Right atrium auricular region (tissue), 2 donors: ENCODE data around the gene SEMA4D. TPM values are rescaled to one million over a fixed set of nuclear protein-coding genes. Genes with fewer than 3 reads are reported as not detected.

Source experiments
- DNase-seq: peaks from one replicate; pipeline ENCODE4 v3.0.0-alpha.2; 2019; ENCODE audit warnings: low spot score
- H3K27ac ChIP-seq, 2 donors: fragments of 200-600 bp; sonication (generic); 1 replicate in 1 of 2; 2 replicates in 1 of 2; pipeline ENCODE4 v1.5.1; 2016 to 2019
- H3K27me3 ChIP-seq, 2 donors: fragments of 200-600 bp; sonication (generic); one replicate each; pipeline versions ENCODE4 v1.5.1 to v1.6.0; 2017 to 2019
- H3K36me3 ChIP-seq: fragments of 200-600 bp; sonication (generic); one replicate; pipeline ENCODE4 v1.5.1; 2016
- H3K4me1 ChIP-seq, 2 donors: fragments of 200-600 bp; sonication (generic); one replicate each; pipeline versions ENCODE4 v1.5.1 to v1.6.0; 2017 to 2019
- H3K4me3 ChIP-seq, 2 donors: fragments of 200-600 bp; sonication (generic); 1 replicate in 1 of 2; 2 replicates in 1 of 2; pipeline ENCODE4 v1.5.1; 2017 to 2019; ENCODE audit warnings: mild to moderate bottlenecking in 1 of 2, moderate library complexity in 1 of 2
- H3K9me3 ChIP-seq, 2 donors: fragments of 200-600 bp; sonication (generic); one replicate each; pipeline ENCODE4 v1.5.1; 2019
- CTCF ChIP-seq, 2 donors: fragments of 200-600 bp; sonication (generic); IDR thresholded peaks; one replicate each; pipeline ENCODE4 v1.5.1; 2019; ENCODE audit warnings: antibody characterized with exemption in 2 of 2
- total RNA-seq, 2 donors: library from RNA; depleted of rRNA; stranded (reverse); fragments of >200 nt; gene quantifications; one replicate each; pipeline ENCODE4 v1.1.0, GENCODE V29; 2016

SEMA4D gene
- total RNA-seq, 2 donors from 2014 or later: 14.6 to 22.1 TPM

GRCh38 chr9:89522959-89523285, 25.0 kb upstream of the SEMA4D start:
- H3K4me1 ChIP-seq: no peaks in the 10 kb centered on the region

GRCh38 chr9:89522261-89522958, 24.5 kb upstream of the SEMA4D start:
- H3K27ac ChIP-seq: no peak overlapping the region
- no peaks in the 10 kb centered on the region for H3K27me3 ChIP-seq
- no peak overlapping the region for H3K4me3 ChIP-seq
- no peaks in the 10 kb centered on the region for H3K9me3 ChIP-seq
- no peak for DNase-seq
- H3K4me1 ChIP-seq: no peaks in the 10 kb centered on the region
- no peak for TF ChIP-seq CTCF (IDR thresholded peaks at IDR 0.05)
- no peaks in the 10 kb centered on the region for H3K36me3 ChIP-seq

More at GRCh38 chr9:89522959-89523285, 25.0 kb upstream of the SEMA4D start:
- H3K27me3 ChIP-seq: no peaks in the 10 kb centered on the region
- no peak for TF ChIP-seq CTCF (IDR thresholded peaks at IDR 0.05)
- H3K9me3 ChIP-seq: no peaks in the 10 kb centered on the region
- H3K27ac ChIP-seq: no peak overlapping the region
- no peaks in the 10 kb centered on the region for H3K36me3 ChIP-seq
- DNase-seq: no peak
- H3K4me3 ChIP-seq: no peak overlapping the region

- Histone ChIP-seq H3K27ac (no peak overlapping the region), H3K4me3 (no peak overlapping the region), H3K9me3 (no peaks in the 10 kb centered on the region), H3K4me1 (no peaks in the 10 kb centered on the region), H3K36me3 (no peaks in the 10 kb centered on the region), H3K27me3 (no peaks in the 10 kb centered on the region)
- TF ChIP-seq CTCF (IDR thresholded peaks at IDR 0.05): no peak
- no peak for DNase-seq
These were observed 21.5 kb upstream of the SEMA4D start for GRCh38 chr9:89519366-89519805.

DNA sequence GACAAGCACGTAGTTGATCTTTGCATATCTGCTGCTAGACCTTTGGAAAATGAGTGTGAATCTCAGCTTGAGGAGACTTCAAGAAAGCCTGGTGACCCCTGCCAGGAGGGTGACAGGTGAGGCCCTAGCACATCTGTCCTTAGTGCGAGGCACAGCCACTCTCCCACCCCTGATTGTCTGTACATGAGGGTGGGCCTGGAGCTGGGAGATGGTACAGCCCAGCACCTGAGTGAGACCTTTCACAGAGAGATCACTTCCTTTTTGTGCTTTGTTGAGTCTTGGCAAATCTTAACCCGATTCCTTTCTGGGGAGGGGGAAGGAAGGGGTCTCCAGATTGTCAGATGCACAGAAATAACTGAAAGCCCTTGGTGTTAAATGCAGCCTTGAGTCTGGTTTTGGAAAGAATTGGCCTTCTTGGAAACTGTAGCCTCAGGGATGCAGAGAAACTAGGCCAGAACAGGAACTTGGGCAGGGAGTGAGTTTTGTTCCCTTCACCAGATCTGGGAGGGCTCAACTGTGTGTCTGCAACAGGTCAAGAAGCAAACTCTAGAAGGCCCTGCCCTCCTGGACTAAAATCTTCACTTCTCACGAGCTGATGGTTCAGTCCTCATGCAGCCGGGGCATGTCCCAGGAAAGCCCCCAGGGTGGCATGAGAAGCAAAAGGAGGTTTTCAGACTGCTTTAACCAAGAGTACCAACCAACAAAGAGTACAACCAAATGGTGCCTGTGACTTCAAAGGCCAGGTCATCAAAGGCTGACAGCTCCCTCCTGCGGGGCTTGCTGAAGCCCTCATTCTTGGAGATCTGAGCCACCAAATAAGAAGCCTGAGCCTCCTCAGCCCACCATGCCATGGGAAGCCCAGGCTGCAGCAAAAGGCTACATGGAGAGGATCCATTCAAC, 20.8 kb upstream of the SEMA4D start:
- Histone ChIP-seq H3K4me1 (no peaks in the 10 kb centered on the region), H3K36me3 (no peaks in the 10 kb centered on the region), H3K9me3 (no peaks in the 10 kb centered on the region), H3K4me3 (no peak overlapping the region), H3K27me3 (no peaks in the 10 kb centered on the region), H3K27ac (no peak overlapping the region)
- DNase-seq: no peak
- no peak for TF ChIP-seq CTCF (IDR thresholded peaks at IDR 0.05)

- Histone ChIP-seq H3K27me3 (no peaks in the 10 kb centered on the region), H3K9me3 (no peaks in the 10 kb centered on the region), H3K4me1 (no peaks in the 10 kb centered on the region), H3K4me3 (no peak overlapping the region), H3K36me3 (no peaks in the 10 kb centered on the region), H3K27ac (no peak overlapping the region)
- TF ChIP-seq CTCF (IDR thresholded peaks at IDR 0.05): no peak
- DNase-seq: no peak
These were observed 17.5 kb upstream of the SEMA4D start for GRCh38 chr9:89515416-89515815.
